Lower leg skin (tissue), 4 donors: Measurements from ENCODE around the gene NACC1. TPM values are rescaled to one million over a fixed set of nuclear protein-coding genes. Genes with fewer than 3 reads are reported as not detected.
A peak's percentile ranks its signal among the peaks of the same experiment; 100 is the strongest.

Experiments used
- DNase-seq, 2 donors: peaks; one replicate each; pipeline ENCODE4 v3.0.0-alpha.2; 2019; ENCODE audit warnings: low spot score in 2 of 2
- H3K4me3 ChIP-seq: fragments of 200-600 bp; sonication (generic); 2 replicates; pipeline ENCODE4 v1.5.1; 2017; ENCODE audit warnings: mild to moderate bottlenecking, low read depth; ENCODE audit not compliant: poor library complexity, severe bottlenecking
- CTCF ChIP-seq, 3 donors: fragments of 450-650 bp; IDR thresholded peaks; one replicate each; pipeline ENCODE4 v1.5.1; 2016; ENCODE audit warnings: antibody characterized with exemption in 3 of 3, mild to moderate bottlenecking in 3 of 3, moderate library complexity in 2 of 3
- POLR2A ChIP-seq, 2 donors: fragments of 450-650 bp; IDR thresholded peaks; one replicate each; pipeline ENCODE4 v1.6.1; 2016 to 2017; ENCODE audit warnings: antibody characterized with exemption in 2 of 2, mild to moderate bottlenecking in 1 of 2, moderate library complexity in 1 of 2
- WGBS, 2 donors: methylation state at CpG; one replicate each; pipeline ENCODE4 v1.1.5; 2018; 5-methylcytosine and 5-hydroxymethylcytosine counted together
- intact Hi-C: fragments of 100-400 bp; cut with DNase I; formaldehyde crosslinking; loops from one replicate; pipeline ENCODE4 v1.15.0; 2023; ENCODE audit warnings: low total_unique reads
- total RNA-seq, 4 donors: library from RNA; depleted of rRNA; stranded (reverse); fragments of >200 nt; gene quantifications; one replicate each; pipeline ENCODE4 v1.1.0, GENCODE V29; 2016

NACC1 gene
- total RNA-seq, 4 donors from 2014 or later: 21.4 to 46.1 (median 39.8) TPM

- DNase-seq: peak; percentile 94 to 99
- 0% methylated on average over 21 of the region's 21 CpGs for WGBS, 2 donors
Measured at GRCh38 chr19:13154241-13154778, 36.2 kb downstream of the NACC1 start.

GRCh38 chr19:13154911-13155471, 36.9 kb downstream of the NACC1 start:
- peak; percentile 80 to 97 for DNase-seq
- WGBS, 2 donors: 3 to 7% methylated on average over 21 to 24 of the region's 24 CpGs
- intact Hi-C loops: loop anchor here (10.0 kb wide), 1 partner anchor 700 kb away; no protein-coding TSS in a partner anchor
- peak overlapping the region; percentile 91 for H3K4me3 ChIP-seq
- TF ChIP-seq CTCF (IDR thresholded peaks at IDR 0.05) (no peak), POLR2A (IDR thresholded peaks at IDR 0.05) (no peak)

More at GRCh38 chr19:13154241-13154778, 36.2 kb downstream of the NACC1 start:
- no peak for TF ChIP-seq CTCF (IDR thresholded peaks at IDR 0.05)
- no peak for TF ChIP-seq POLR2A (IDR thresholded peaks at IDR 0.05)
- intact Hi-C loops: loop anchor here (10.0 kb wide), 1 partner anchor 700 kb away; no protein-coding TSS in a partner anchor
- H3K4me3 ChIP-seq: peak overlapping the region; percentile 91

- TF ChIP-seq POLR2A (IDR thresholded peaks at IDR 0.05): no peak
- no peak for TF ChIP-seq CTCF (IDR thresholded peaks at IDR 0.05)
- 5 to 9% methylated on average over 46 to 52 of the region's 55 CpGs for WGBS, 2 donors
- intact Hi-C loops: loop anchor here (10.0 kb wide), 1 partner anchor 699 kb away; no protein-coding TSS in a partner anchor
- DNase-seq: peak; percentile 66 to 95
- no peak overlapping the region for H3K4me3 ChIP-seq
Measured at GRCh38 chr19:13155472-13156359, 37.7 kb downstream of the NACC1 start.

- DNase-seq: no peak
- 94 to 98% methylated on average over 3 of the region's 3 CpGs for WGBS, 2 donors
- H3K4me3 ChIP-seq: no peak overlapping the region
- no peak for TF ChIP-seq CTCF (IDR thresholded peaks at IDR 0.05)
- no peak for TF ChIP-seq POLR2A (IDR thresholded peaks at IDR 0.05)
- intact Hi-C loops: loop anchor here (10.0 kb wide), 1 partner anchor 695 kb away; no protein-coding TSS in a partner anchor
Measured at GRCh38 chr19:13159713-13160112, 41.6 kb downstream of the NACC1 start.

- intact Hi-C loops: no loop called here
- no peak for TF ChIP-seq POLR2A (IDR thresholded peaks at IDR 0.05)
- TF ChIP-seq CTCF (IDR thresholded peaks at IDR 0.05): no peak
- no peak overlapping the region for H3K4me3 ChIP-seq
- WGBS, 2 donors: 56 to 65% methylated on average over 1 of the region's 1 CpG
- no peak for DNase-seq
Measured at GRCh38 chr19:13160557-13160956, 42.5 kb downstream of the NACC1 start.
